Endodermal cell (in vitro differentiated cells): ENCODE results near the gene SLC13A5. TPM values are rescaled to one million over a fixed set of nuclear protein-coding genes. Genes with fewer than 3 reads are reported as not detected.
A peak's percentile ranks its signal among the peaks of the same experiment; 100 is the strongest.
"Not testable (repeated sequence)": the region's sequence is repeated elsewhere in the genome, so short reads cannot be mapped to it uniquely, and the experiment has no call there.

Experiments
- DNase-seq: peaks from one replicate; pipeline ENCODE4 v3.0.0-alpha.2; 2017
- H3K27ac ChIP-seq: 2 replicates; pipeline ENCODE4 v1.5.1; 2013; ENCODE audit warnings: mild to moderate bottlenecking, low read depth, low read length, moderate library complexity
- H3K27me3 ChIP-seq: 2 replicates; pipeline ENCODE4 v1.6.1; 2013; ENCODE audit warnings: mild to moderate bottlenecking, low read length, moderate library complexity; ENCODE audit not compliant: insufficient read depth, control insufficient read depth, poor library complexity, severe bottlenecking
- H3K36me3 ChIP-seq: 2 replicates; pipeline ENCODE4 v1.7.0; 2013; ENCODE audit warnings: mild to moderate bottlenecking, low read length, moderate library complexity; ENCODE audit not compliant: control insufficient read depth, insufficient read depth
- H3K4me1 ChIP-seq: one replicate; pipeline ENCODE4 v1.7.0; 2013; ENCODE audit warnings: low read length; ENCODE audit not compliant: control insufficient read depth, insufficient read depth
- H3K4me3 ChIP-seq: 2 replicates; pipeline ENCODE4 v1.5.1; 2013; ENCODE audit warnings: mild to moderate bottlenecking, low read length, moderate library complexity
- H3K9ac ChIP-seq: 2 replicates; pipeline ENCODE4 v1.6.1; 2013; ENCODE audit warnings: mild to moderate bottlenecking, low read length, moderate library complexity; ENCODE audit not compliant: poor library complexity, severe bottlenecking; ENCODE audit errors: extremely low read depth
- H3K9me3 ChIP-seq: 2 replicates; pipeline ENCODE4 v1.6.1; 2013; ENCODE audit warnings: mild to moderate bottlenecking, low read length, moderate library complexity; ENCODE audit not compliant: control insufficient read depth
- H3K27ac Mint-ChIP-seq: 2 replicates; pipeline ENCODE4 v1.8.0; 2020; ENCODE audit warnings: mixed read lengths
- H3K27me3 Mint-ChIP-seq: 2 replicates; pipeline ENCODE4 v1.8.0; 2021; ENCODE audit warnings: mild to moderate bottlenecking, mixed read lengths; ENCODE audit not compliant: insufficient read depth
- H3K36me3 Mint-ChIP-seq: 2 replicates; pipeline ENCODE4 v1.8.0; 2020; ENCODE audit warnings: low read depth, mixed read lengths
- H3K4me1 Mint-ChIP-seq: 2 replicates; pipeline ENCODE4 v1.8.0; 2020; ENCODE audit warnings: mixed read lengths
- H3K4me3 Mint-ChIP-seq: 2 replicates; pipeline ENCODE4 v1.8.0; 2020; ENCODE audit warnings: mild to moderate bottlenecking, moderate library complexity, mixed read lengths
- H3K9me3 Mint-ChIP-seq: 2 replicates; pipeline ENCODE4 v1.8.0; 2020; ENCODE audit warnings: mild to moderate bottlenecking, mixed read lengths
- WGBS, 2 experiments: methylation state at CpG; one replicate each; pipeline versions ENCODE4 v1.1.5 to v1.1.7; 2013; ENCODE audit warnings: missing lambda C conversion rate in 2 of 2, mixed read lengths in 1 of 2; ENCODE audit not compliant: insufficient coverage in 1 of 2, insufficient read length in 1 of 2; 5-methylcytosine and 5-hydroxymethylcytosine counted together
- total RNA-seq, 2 donors: library from RNA; stranded (reverse); fragmentation: NEBNext Ultra II Directional in 1 of 2; extraction: Animal tissue kit (Norgen Biotek cat#: 25700) in 1 of 2; gene quantifications; 2 replicates in 1 of 2; 3 replicates in 1 of 2; pipeline ENCODE4 v1.2.1, GENCODE V29; 2021
- TF ChIP-seq, protein P1 (sequence below): fragments of 200-600 bp; sonication (generic); conservative IDR thresholded peaks from 2 replicates; pipeline ENCODE4 v1.5.0; 2021; ENCODE audit warnings: antibody characterized with exemption, mild to moderate bottlenecking

The SLC13A5 gene
- total RNA-seq, 2 donors from 2014 or later: 3.9 to 8.4 TPM

DNA sequence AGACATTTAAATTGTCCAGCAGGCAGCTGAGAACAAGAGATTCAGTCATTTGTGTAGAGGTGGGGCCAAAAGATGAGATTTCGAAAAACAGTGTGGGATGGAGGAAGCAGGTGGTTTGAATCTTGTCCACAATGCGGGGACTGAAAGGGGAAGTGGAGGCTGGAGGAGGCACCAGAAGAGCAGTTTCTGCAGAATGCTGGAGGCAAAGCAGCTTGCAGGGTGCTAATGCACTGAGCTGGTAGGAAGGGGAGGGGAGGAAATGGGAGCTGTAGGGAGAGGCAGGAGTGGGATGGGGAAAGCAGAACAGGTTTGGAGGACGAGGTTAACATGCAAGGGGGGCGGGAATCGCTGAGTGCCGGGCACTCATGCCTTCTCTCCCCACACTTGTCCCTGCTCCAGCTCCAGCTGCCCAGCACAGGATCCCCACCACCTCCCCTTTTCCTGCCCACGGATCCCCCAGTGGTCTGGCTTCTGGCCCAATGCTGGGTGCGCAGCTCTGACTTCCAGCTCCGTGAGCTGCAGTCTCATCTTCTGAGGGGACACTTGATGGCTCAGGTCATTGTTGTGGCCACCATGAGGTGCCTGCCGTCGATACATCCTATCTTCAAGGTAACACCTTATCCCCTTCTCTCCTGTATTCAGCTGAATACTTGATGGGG, 52.2 kb downstream of the SLC13A5 start:
- peaks cover 26% of the 10 kb centered on the region for H3K27me3 ChIP-seq

DNA sequence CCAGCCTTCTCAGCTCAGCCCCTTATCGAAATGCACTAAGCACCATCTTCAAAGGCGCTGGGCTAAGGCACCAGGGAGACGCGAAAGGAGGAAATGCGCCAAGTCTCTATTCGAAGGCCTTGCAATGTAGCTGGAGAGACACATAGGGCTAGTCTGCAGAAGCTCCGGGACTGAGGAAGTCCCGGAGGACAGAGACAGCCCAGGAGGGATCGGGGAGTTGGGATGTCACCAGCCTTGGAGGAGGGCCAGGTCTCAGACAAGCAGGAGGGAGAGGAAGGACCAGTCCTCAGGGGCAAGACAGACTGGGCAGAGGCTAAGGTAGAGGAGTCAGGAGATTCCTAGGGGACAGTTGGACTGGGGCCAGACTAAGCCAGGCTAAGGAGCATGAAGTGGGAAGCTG, 53.1 kb downstream of the SLC13A5 start:
- Histone ChIP-seq H3K4me3 (no peak overlapping the region), H3K27me3 (peaks cover 34% of the 10 kb centered on the region), H3K36me3 (no peaks in the 10 kb centered on the region), H3K27ac (no peak overlapping the region), H3K9ac (no peak overlapping the region), H3K4me1 (no peaks in the 10 kb centered on the region), H3K9me3 (no peaks in the 10 kb centered on the region)
- Mint-ChIP-seq H3K4me1 (peaks cover 9% of the 10 kb centered on the region), H3K4me3 (no peak overlapping the region), H3K27ac (no peak overlapping the region), H3K27me3 (peaks cover 53% of the 10 kb centered on the region), H3K9me3 (no peaks in the 10 kb centered on the region), H3K36me3 (no peaks in the 10 kb centered on the region)
- WGBS, 2 experiments: 89 to 94% methylated on average over 3 to 9 of the region's 9 CpGs
- DNase-seq: peak; percentile 41
- TF ChIP-seq, protein P1, sequence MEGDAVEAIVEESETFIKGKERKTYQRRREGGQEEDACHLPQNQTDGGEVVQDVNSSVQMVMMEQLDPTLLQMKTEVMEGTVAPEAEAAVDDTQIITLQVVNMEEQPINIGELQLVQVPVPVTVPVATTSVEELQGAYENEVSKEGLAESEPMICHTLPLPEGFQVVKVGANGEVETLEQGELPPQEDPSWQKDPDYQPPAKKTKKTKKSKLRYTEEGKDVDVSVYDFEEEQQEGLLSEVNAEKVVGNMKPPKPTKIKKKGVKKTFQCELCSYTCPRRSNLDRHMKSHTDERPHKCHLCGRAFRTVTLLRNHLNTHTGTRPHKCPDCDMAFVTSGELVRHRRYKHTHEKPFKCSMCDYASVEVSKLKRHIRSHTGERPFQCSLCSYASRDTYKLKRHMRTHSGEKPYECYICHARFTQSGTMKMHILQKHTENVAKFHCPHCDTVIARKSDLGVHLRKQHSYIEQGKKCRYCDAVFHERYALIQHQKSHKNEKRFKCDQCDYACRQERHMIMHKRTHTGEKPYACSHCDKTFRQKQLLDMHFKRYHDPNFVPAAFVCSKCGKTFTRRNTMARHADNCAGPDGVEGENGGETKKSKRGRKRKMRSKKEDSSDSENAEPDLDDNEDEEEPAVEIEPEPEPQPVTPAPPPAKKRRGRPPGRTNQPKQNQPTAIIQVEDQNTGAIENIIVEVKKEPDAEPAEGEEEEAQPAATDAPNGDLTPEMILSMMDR: no peak

More for the DNA sequence above, 52.2 kb downstream of the SLC13A5 start:
- Histone ChIP-seq H3K4me3 (no peak overlapping the region), H3K4me1 (no peaks in the 10 kb centered on the region), H3K36me3 (no peaks in the 10 kb centered on the region), H3K9ac (no peak overlapping the region), H3K9me3 (no peaks in the 10 kb centered on the region), H3K27ac (no peak overlapping the region)
- peak; percentile 39 for DNase-seq
- Mint-ChIP-seq H3K4me1 (peaks cover 3% of the 10 kb centered on the region), H3K4me3 (no peak overlapping the region), H3K27me3 (peaks cover 51% of the 10 kb centered on the region), H3K27ac (no peak overlapping the region), H3K9me3 (no peaks in the 10 kb centered on the region), H3K36me3 (no peaks in the 10 kb centered on the region)
- TF ChIP-seq, protein P1: no peak
- 83 to 86% methylated on average over 4 to 11 of the region's 11 CpGs for WGBS, 2 experiments

DNA sequence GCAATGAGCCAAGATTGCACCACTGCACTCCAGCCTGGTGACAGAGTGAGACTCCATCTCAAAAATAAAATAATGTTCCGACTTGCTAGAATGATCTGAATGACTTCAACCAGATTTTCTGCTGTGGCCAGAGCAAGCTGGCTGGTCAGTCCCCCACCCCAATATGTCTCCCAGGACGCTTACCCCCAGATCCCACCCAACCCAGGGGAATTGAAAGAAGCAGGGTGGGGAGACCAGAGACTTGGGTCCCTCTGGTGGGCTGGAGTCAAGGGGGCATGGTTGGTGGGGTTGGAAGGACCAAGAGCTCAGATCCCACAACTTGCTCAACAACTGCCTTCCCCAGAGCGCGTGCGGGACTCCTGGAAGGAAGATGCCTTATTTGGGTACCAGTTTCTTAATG, 54.8 kb downstream of the SLC13A5 start:
- peaks cover 51% of the 10 kb centered on the region for H3K27me3 ChIP-seq
- not testable (repeated sequence) for H3K4me3 ChIP-seq

More for the DNA sequence above, 54.8 kb downstream of the SLC13A5 start:
- H3K9ac ChIP-seq, H3K27ac ChIP-seq, H3K36me3 ChIP-seq, DNase-seq, H3K27ac Mint-ChIP-seq, H3K9me3 Mint-ChIP-seq, H3K36me3 Mint-ChIP-seq, H3K9me3 ChIP-seq, H3K4me3 Mint-ChIP-seq, H3K4me1 ChIP-seq: not testable (repeated sequence)
- Mint-ChIP-seq H3K27me3 (peaks cover 67% of the 10 kb centered on the region), H3K4me1 (peaks cover 19% of the 10 kb centered on the region)
- WGBS, 2 experiments: 93 to 100% methylated on average over 1 to 2 of the region's 5 CpGs
